WTC11 (cell line): ENCODE measurements around the gene BAIAP2. TPM values are rescaled to one million over a fixed set of nuclear protein-coding genes. Genes with fewer than 3 reads are reported as not detected.

Source experiments
- ATAC-seq: fragments of 200-7000 bp; cut with Tn5 transposase; 2 replicates; pipeline ENCODE4 v1.10.0; 2021; ENCODE audit warnings: mild to moderate bottlenecking, moderate library complexity
- CTCF ChIA-PET: fragments of 300-600 bp; sonication (Branson Sonifier 250); formaldehyde crosslinking; loops from one replicate; lab custom pipeline; 2021; ENCODE audit warnings: antibody characterized with exemption; lab: Charles Lee
- POLR2A ChIA-PET: fragments of 350-600 bp; sonication (Branson Sonifier 250); formaldehyde crosslinking; loops from one replicate; lab custom pipeline; 2021; ENCODE audit warnings: antibody characterized with exemption; lab: Charles Lee
- DNase-seq: peaks from one replicate; pipeline ENCODE4 v3.0.0; 2021; ENCODE audit warnings: low spot score
- H3K27ac Mint-ChIP-seq: 2 replicates; pipeline ENCODE4 v1.8.0; 2021; ENCODE audit warnings: mixed read lengths
- H3K27me3 Mint-ChIP-seq: 2 replicates; pipeline ENCODE4 v1.8.0; 2021; ENCODE audit warnings: low read depth, mild to moderate bottlenecking, moderate library complexity, mixed read lengths
- H3K36me3 Mint-ChIP-seq: 2 replicates; pipeline ENCODE4 v1.8.0; 2021; ENCODE audit warnings: mixed read lengths
- H3K4me1 Mint-ChIP-seq: 2 replicates; pipeline ENCODE4 v1.8.0; 2022; ENCODE audit warnings: mixed read lengths
- H3K4me3 Mint-ChIP-seq: 2 replicates; pipeline ENCODE4 v1.8.0; 2021; ENCODE audit warnings: mild to moderate bottlenecking, moderate library complexity, mixed read lengths
- H3K9me3 Mint-ChIP-seq: 2 replicates; pipeline ENCODE4 v1.8.0; 2021; ENCODE audit warnings: mixed read lengths
- ATF1 ChIP-seq: sonication (generic); formaldehyde crosslinking; IDR thresholded peaks from 2 replicates; pipeline ENCODE4 v1.8.1; 2023; ENCODE audit warnings: mild to moderate bottlenecking, moderate library complexity, missing genetic modification reagents
- CREM ChIP-seq: sonication (generic); formaldehyde crosslinking; IDR thresholded peaks from 2 replicates; pipeline ENCODE4 v1.8.1; 2022; ENCODE audit warnings: mild to moderate bottlenecking, missing genetic modification reagents, moderate library complexity
- GABPB1 ChIP-seq: sonication (generic); formaldehyde crosslinking; IDR thresholded peaks from 2 replicates; pipeline ENCODE4 v1.8.1; 2023; ENCODE audit warnings: mild to moderate bottlenecking, missing genetic modification reagents
- HMGA2 ChIP-seq: fragments of 250-450 bp; sonication (Bioruptor Pico); IDR thresholded peaks from 2 replicates; pipeline ENCODE4 v1.4.0; 2021; ENCODE audit warnings: mild to moderate bottlenecking, moderate library complexity
- MAX ChIP-seq: sonication (generic); formaldehyde crosslinking; IDR thresholded peaks from 2 replicates; pipeline ENCODE4 v1.8.0; 2022; ENCODE audit warnings: mild to moderate bottlenecking, missing genetic modification reagents
- NFE2L1 ChIP-seq: sonication (generic); formaldehyde crosslinking; IDR thresholded peaks from 2 replicates; pipeline ENCODE4 v1.8.1; 2023; ENCODE audit warnings: missing genetic modification reagents
- NR3C1 ChIP-seq: sonication (generic); formaldehyde crosslinking; conservative IDR thresholded peaks from 2 replicates; pipeline ENCODE4 v1.8.1; 2023; ENCODE audit warnings: low read depth, mild to moderate bottlenecking, missing genetic modification reagents
- SMAD3 ChIP-seq: sonication (generic); formaldehyde crosslinking; IDR thresholded peaks from 2 replicates; pipeline ENCODE4 v1.8.0; 2022; ENCODE audit warnings: missing genetic modification reagents, mild to moderate bottlenecking, borderline replicate concordance
- TEAD1 ChIP-seq: sonication (generic); formaldehyde crosslinking; IDR thresholded peaks from 2 replicates; pipeline ENCODE4 v1.8.0; 2022; ENCODE audit warnings: mild to moderate bottlenecking, missing genetic modification reagents
- ZBTB21 ChIP-seq: sonication (generic); formaldehyde crosslinking; IDR thresholded peaks from 2 replicates; pipeline ENCODE4 v1.8.1; 2023; ENCODE audit warnings: mild to moderate bottlenecking, missing genetic modification reagents, borderline replicate concordance
- ZBTB43 ChIP-seq: sonication (generic); formaldehyde crosslinking; IDR thresholded peaks from 2 replicates; pipeline ENCODE4 v1.8.1; 2023; ENCODE audit warnings: mild to moderate bottlenecking, missing genetic modification reagents
- ZNF232 ChIP-seq: sonication (generic); formaldehyde crosslinking; IDR thresholded peaks from 2 replicates; pipeline ENCODE4 v1.8.0; 2022; ENCODE audit warnings: mild to moderate bottlenecking, missing genetic modification reagents
- ZNF317 ChIP-seq: sonication (generic); formaldehyde crosslinking; IDR thresholded peaks from 2 replicates; pipeline ENCODE4 v1.8.1; 2023; ENCODE audit warnings: low read depth, mild to moderate bottlenecking, moderate library complexity, missing genetic modification reagents, borderline replicate concordance
- ZNF532 ChIP-seq: fragments of 250-450 bp; sonication (Bioruptor Pico); IDR thresholded peaks from 2 replicates; pipeline ENCODE4 v1.9.0; 2021; ENCODE audit warnings: mild to moderate bottlenecking, borderline replicate concordance
- total RNA-seq: library from RNA; stranded (reverse); gene quantifications from 3 replicates; pipeline ENCODE4 v1.2.3, GENCODE V29; 2021
- TF ChIP-seq, protein P1 (sequence below): fragments of 250-450 bp; sonication (Bioruptor Pico); IDR thresholded peaks from 2 replicates; pipeline ENCODE4 v1.9.0; 2021; ENCODE audit warnings: mild to moderate bottlenecking
- TF ChIP-seq, protein P2 (sequence below): sonication (generic); formaldehyde crosslinking; IDR thresholded peaks from 2 replicates; pipeline ENCODE4 v1.8.0; 2022; ENCODE audit warnings: mild to moderate bottlenecking, missing genetic modification reagents

The BAIAP2 gene
- total RNA-seq, 1 experiment from 2014 or later: 20.7 TPM

DNA sequence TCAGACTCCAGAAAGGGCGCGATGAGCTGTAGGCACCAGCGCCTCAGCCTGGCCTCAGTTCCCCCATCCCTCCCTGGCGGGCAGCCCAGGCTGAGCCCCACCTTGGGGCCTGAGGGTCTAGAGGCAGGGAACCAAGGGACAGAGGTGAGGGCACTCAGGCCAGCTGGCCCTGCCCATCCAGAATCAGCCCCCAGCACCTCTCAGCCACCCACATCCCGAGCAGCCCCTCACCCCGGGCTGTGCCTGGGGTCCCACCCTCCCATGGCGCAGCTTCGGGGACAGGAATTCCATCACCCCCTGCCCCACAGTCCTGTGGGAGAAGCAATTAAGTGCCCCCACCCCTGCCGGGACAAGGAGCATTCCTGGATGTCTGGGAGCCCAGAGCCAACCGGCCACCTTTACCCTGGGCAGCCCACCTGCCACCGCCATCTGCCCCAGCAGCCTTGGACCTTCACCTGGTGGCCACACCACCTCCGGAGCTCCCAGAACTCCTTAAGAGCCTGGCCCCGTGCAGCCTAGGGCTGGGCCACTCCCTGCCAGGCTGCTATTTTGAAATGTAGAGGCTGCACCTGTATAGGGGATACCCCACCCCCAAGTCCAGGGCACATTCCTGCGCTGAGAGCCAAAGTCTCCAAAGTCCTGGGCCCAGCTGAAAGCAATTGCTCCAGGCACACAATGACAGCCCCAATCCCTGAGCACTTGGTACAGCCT, 96.7 kb downstream of the BAIAP2 start (continued):
- no peak for TF ChIP-seq SMAD3 (CRISPR knock-in tag)
- no peak for TF ChIP-seq MAX (CRISPR knock-in tag)
- TF ChIP-seq ZNF232 (CRISPR knock-in tag): no peak

DNA sequence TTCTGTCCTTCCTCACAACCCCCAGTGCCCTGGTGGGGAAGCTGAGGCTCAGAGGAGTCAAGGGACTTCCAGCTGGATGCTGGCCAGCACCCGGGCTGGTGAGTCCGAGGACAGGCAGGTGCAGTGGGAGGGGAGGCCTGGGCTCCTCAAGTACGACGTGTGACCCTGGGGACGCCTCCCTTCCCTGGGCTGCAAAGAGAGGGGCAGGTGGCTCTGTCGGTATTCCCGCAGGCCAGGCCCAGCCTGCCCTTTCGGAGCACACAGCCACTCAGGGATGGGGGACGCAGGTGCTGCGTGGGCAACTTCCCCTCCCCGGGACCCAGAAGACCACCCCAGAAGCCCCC, 97.2 kb downstream of the BAIAP2 start:
- ATAC-seq: no peak
- H3K9me3 Mint-ChIP-seq: no peaks in the 10 kb centered on the region
- ChIA-PET CTCF (interaction anchor here (0.5 to 4.4 kb wide), 5 partner anchors 8 to 287 kb away, joined by 3 to 23 read pairs (median 4); no protein-coding TSS in a partner anchor), POLR2A (interaction anchor here (1.0 kb wide), 2 partner anchors 54 to 107 kb away, joined by 3 read pairs; partner anchors contain the start of genes NDUFAF8 and TEPSIN)
- H3K4me3 Mint-ChIP-seq: no peak overlapping the region
- H3K36me3 Mint-ChIP-seq: no peaks in the 10 kb centered on the region
- no peaks in the 10 kb centered on the region for H3K4me1 Mint-ChIP-seq
- no peak overlapping the region for H3K27ac Mint-ChIP-seq
- TF ChIP-seq ZBTB43 (CRISPR knock-in tag): no peak
- TF ChIP-seq GABPB1: no peak
- no peak for TF ChIP-seq CREM (CRISPR knock-in tag)
- no peak for TF ChIP-seq ZBTB21 (CRISPR knock-in tag)
- TF ChIP-seq ZNF532 (CRISPR knock-in tag): no peak
- TF ChIP-seq ATF1 (CRISPR knock-in tag): no peak
- TF ChIP-seq, protein P1, sequence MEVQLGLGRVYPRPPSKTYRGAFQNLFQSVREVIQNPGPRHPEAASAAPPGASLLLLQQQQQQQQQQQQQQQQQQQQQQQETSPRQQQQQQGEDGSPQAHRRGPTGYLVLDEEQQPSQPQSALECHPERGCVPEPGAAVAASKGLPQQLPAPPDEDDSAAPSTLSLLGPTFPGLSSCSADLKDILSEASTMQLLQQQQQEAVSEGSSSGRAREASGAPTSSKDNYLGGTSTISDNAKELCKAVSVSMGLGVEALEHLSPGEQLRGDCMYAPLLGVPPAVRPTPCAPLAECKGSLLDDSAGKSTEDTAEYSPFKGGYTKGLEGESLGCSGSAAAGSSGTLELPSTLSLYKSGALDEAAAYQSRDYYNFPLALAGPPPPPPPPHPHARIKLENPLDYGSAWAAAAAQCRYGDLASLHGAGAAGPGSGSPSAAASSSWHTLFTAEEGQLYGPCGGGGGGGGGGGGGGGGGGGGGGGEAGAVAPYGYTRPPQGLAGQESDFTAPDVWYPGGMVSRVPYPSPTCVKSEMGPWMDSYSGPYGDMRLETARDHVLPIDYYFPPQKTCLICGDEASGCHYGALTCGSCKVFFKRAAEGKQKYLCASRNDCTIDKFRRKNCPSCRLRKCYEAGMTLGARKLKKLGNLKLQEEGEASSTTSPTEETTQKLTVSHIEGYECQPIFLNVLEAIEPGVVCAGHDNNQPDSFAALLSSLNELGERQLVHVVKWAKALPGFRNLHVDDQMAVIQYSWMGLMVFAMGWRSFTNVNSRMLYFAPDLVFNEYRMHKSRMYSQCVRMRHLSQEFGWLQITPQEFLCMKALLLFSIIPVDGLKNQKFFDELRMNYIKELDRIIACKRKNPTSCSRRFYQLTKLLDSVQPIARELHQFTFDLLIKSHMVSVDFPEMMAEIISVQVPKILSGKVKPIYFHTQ: no peak
- TF ChIP-seq SMAD3 (CRISPR knock-in tag): no peak
- TF ChIP-seq HMGA2 (CRISPR knock-in tag): no peak
- TF ChIP-seq NR3C1 (CRISPR knock-in tag): no peak
- TF ChIP-seq ZNF317 (CRISPR knock-in tag): no peak
- TF ChIP-seq, protein P2, sequence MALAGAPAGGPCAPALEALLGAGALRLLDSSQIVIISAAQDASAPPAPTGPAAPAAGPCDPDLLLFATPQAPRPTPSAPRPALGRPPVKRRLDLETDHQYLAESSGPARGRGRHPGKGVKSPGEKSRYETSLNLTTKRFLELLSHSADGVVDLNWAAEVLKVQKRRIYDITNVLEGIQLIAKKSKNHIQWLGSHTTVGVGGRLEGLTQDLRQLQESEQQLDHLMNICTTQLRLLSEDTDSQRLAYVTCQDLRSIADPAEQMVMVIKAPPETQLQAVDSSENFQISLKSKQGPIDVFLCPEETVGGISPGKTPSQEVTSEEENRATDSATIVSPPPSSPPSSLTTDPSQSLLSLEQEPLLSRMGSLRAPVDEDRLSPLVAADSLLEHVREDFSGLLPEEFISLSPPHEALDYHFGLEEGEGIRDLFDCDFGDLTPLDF (CRISPR knock-in tag): no peak
- TF ChIP-seq NFE2L1 (CRISPR knock-in tag): no peak
- TF ChIP-seq TEAD1 (CRISPR knock-in tag): no peak
- DNase-seq: no peak
- H3K27me3 Mint-ChIP-seq: no peaks in the 10 kb centered on the region
